Uterus (tissue), 4 donors: ENCODE measurements around the gene KCNQ1OT1. TPM values are rescaled to one million over a fixed set of nuclear protein-coding genes. Genes with fewer than 3 reads are reported as not detected.

Experiments
- DNase-seq, 2 donors: peaks; one replicate each; pipeline ENCODE4 v3.0.0-alpha.2; 2019 to 2020
- H3K27ac ChIP-seq, 2 donors: fragments of 200-600 bp; sonication (generic); 1 replicate in 1 of 2; 2 replicates in 1 of 2; pipeline ENCODE4 v1.5.1; 2016 to 2018
- H3K27me3 ChIP-seq, 2 donors: fragments of 200-600 bp; sonication (generic); one replicate each; pipeline ENCODE4 v1.5.1; 2018 to 2019; ENCODE audit warnings: control low read depth in 1 of 2
- H3K36me3 ChIP-seq, 2 donors: fragments of 200-600 bp; sonication (generic); one replicate each; pipeline ENCODE4 v1.5.1; 2019; ENCODE audit warnings: control low read depth in 1 of 2
- H3K4me1 ChIP-seq, 2 donors: fragments of 200-600 bp; sonication (generic); one replicate each; pipeline ENCODE4 v1.5.1; 2018 to 2019; ENCODE audit warnings: control low read depth in 1 of 2
- H3K4me3 ChIP-seq, 2 donors: fragments of 200-600 bp; sonication (generic); 1 replicate in 1 of 2; 2 replicates in 1 of 2; pipeline ENCODE4 v1.5.1; 2018 to 2019; ENCODE audit warnings: mild to moderate bottlenecking in 1 of 2
- H3K9me3 ChIP-seq, 2 donors: fragments of 200-600 bp; sonication (generic); one replicate each; pipeline ENCODE4 v1.5.1; 2019; ENCODE audit warnings: control low read depth in 1 of 2
- POLR2A ChIP-seq, 2 donors: fragments of 450-650 bp; IDR thresholded peaks; one replicate each; pipeline ENCODE4 v1.6.1; 2016; ENCODE audit warnings: antibody characterized with exemption in 2 of 2, mild to moderate bottlenecking in 1 of 2, moderate library complexity in 1 of 2
- intact Hi-C: fragments of 100-400 bp; cut with DNase I; formaldehyde crosslinking; loops from one replicate; pipeline ENCODE4 v1.15.1; 2023; ENCODE audit warnings: low total_unique reads
- total RNA-seq, 4 donors: library from RNA; depleted of rRNA in 3 of 4; stranded (reverse); fragments of >200 nt in 3 of 4; gene quantifications; one replicate each; pipeline versions ENCODE4 v1.1.0 to v1.2.4, GENCODE V29; 2014 to 2023
- TF ChIP-seq, protein P1 (sequence below), 4 experiments: fragments of 200-600 bp in 2 of 4; fragments of 450-650 bp in 2 of 4; sonication (generic) in 2 of 4; IDR thresholded peaks; one replicate each; pipeline ENCODE4 v1.5.1; 2016 to 2019; ENCODE audit warnings: antibody characterized with exemption in 4 of 4, mild to moderate bottlenecking in 2 of 4, moderate library complexity in 1 of 4
- donor health status: DM: yes; HTN: yes; CAD: no.

Gene KCNQ1OT1
- total RNA-seq, 4 donors from 2014 or later: 2.6 to 19.4 (median 10.9) TPM

DNA sequence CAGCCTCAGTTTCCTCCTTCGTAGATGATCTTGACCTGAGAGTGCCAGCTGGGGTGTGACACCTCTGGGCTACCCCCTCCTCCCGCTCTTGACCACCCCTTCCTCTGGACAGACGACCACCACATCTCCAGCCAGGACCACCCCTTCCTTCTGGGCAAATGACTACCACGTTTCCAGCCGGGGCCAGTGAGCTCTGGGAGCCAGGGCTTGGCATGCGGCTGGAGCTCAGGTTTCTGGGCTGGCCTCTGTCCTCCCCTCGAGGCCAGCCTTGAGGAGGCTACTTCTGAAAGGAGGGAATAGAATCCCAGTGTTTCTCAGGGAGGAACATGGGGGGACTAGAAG lies 120.9 kb downstream of the KCNQ1OT1 start:
- DNase-seq: peak in 1 of 2 donors; percentile 7
- H3K4me3 ChIP-seq: no peak overlapping the region
- H3K4me1 ChIP-seq: no peaks in the 10 kb centered on the region
- intact Hi-C loops: no loop called here
- H3K27me3 ChIP-seq: no peaks in the 10 kb centered on the region
- TF ChIP-seq, protein P1, sequence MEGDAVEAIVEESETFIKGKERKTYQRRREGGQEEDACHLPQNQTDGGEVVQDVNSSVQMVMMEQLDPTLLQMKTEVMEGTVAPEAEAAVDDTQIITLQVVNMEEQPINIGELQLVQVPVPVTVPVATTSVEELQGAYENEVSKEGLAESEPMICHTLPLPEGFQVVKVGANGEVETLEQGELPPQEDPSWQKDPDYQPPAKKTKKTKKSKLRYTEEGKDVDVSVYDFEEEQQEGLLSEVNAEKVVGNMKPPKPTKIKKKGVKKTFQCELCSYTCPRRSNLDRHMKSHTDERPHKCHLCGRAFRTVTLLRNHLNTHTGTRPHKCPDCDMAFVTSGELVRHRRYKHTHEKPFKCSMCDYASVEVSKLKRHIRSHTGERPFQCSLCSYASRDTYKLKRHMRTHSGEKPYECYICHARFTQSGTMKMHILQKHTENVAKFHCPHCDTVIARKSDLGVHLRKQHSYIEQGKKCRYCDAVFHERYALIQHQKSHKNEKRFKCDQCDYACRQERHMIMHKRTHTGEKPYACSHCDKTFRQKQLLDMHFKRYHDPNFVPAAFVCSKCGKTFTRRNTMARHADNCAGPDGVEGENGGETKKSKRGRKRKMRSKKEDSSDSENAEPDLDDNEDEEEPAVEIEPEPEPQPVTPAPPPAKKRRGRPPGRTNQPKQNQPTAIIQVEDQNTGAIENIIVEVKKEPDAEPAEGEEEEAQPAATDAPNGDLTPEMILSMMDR (IDR thresholded peaks at IDR 0.05): no peak
- no peak for TF ChIP-seq POLR2A (IDR thresholded peaks at IDR 0.05)
- no peaks in the 10 kb centered on the region for H3K9me3 ChIP-seq
- no peak overlapping the region for H3K27ac ChIP-seq
- no peaks in the 10 kb centered on the region for H3K36me3 ChIP-seq

- H3K36me3 ChIP-seq: no peaks in the 10 kb centered on the region
- DNase-seq: peak; percentile 13 to 16
- H3K4me1 ChIP-seq: no peaks in the 10 kb centered on the region
- H3K4me3 ChIP-seq: no peak overlapping the region
- intact Hi-C loops: no loop called here
- no peak for TF ChIP-seq POLR2A (IDR thresholded peaks at IDR 0.05)
- TF ChIP-seq, protein P1 (IDR thresholded peaks at IDR 0.05): no peak
- no peaks in the 10 kb centered on the region for H3K27me3 ChIP-seq
- H3K27ac ChIP-seq: no peak overlapping the region
- H3K9me3 ChIP-seq: no peaks in the 10 kb centered on the region
Observed at GRCh38 chr11:2577991-2578928, 121.5 kb downstream of the KCNQ1OT1 start.

DNA sequence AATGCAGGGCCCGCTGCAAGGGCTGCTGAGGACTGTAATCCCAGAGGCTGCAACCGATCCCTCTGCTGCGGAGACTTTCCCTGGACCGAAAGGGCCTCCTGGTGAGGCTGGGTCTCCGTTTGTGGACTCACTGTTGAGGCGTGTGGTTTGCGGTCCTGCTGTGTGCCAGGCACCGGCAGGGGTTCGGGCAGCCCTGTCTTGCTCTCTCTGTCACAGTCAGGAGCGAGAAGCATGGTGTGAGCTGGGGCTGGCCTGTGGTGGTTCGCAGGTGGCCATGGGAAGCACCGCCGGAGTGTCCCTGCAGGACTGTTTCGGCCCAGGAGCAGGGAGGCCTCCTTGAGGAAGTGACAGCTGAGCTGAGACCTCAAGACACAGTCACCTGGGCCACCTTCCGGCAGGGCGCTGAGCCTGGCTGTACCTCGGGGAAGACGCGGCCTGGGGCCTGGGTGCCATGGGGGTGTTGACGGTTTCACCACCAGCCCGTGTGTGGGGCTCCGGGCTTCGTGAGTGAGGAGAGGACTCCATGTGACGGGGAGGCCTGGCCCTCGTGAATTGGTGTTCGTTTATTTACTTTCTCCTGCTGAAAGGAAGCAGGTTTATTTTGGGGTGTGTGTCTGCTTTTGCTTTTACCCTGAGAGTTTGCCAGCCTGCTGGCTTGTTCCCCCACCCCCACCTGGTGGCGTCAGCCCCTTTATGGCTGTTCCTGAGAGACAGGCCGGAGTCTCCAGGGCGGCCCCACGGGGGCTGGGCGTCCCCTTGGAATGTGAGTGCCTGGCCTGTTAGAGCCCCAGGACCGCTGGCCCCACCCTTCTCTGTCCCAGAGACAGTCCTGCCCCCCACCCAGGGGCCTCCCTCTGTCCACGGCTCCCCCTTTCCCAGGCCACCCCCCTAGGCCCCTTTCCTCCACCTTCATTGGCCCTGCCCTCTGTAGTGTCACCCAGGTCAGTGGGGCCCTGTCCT lies 122.5 kb downstream of the KCNQ1OT1 start:
- peak in 1 of 2 donors; percentile 10 for DNase-seq
- TF ChIP-seq, protein P1 (IDR thresholded peaks at IDR 0.05): no peak
- no peak for TF ChIP-seq POLR2A (IDR thresholded peaks at IDR 0.05)
- H3K27me3 ChIP-seq: no peaks in the 10 kb centered on the region
- H3K27ac ChIP-seq: no peak overlapping the region
- no peaks in the 10 kb centered on the region for H3K4me1 ChIP-seq
- H3K9me3 ChIP-seq: no peaks in the 10 kb centered on the region
- H3K4me3 ChIP-seq: no peak overlapping the region
- intact Hi-C loops: no loop called here
- no peaks in the 10 kb centered on the region for H3K36me3 ChIP-seq

GRCh38 chr11:2576549-2576948 lies 123.2 kb downstream of the KCNQ1OT1 start:
- peak in 1 of 2 donors; percentile 5 for DNase-seq
- Histone ChIP-seq H3K27me3 (no peaks in the 10 kb centered on the region), H3K4me1 (no peaks in the 10 kb centered on the region), H3K27ac (no peak overlapping the region), H3K36me3 (no peaks in the 10 kb centered on the region), H3K9me3 (no peaks in the 10 kb centered on the region), H3K4me3 (no peak overlapping the region)
- intact Hi-C loops: no loop called here
- TF ChIP-seq, protein P1 (IDR thresholded peaks at IDR 0.05): no peak
- no peak for TF ChIP-seq POLR2A (IDR thresholded peaks at IDR 0.05)
